HepG2 (cell line): Measurements from ENCODE around the gene CLDN9. TPM values are rescaled to one million over a fixed set of nuclear protein-coding genes. Genes with fewer than 3 reads are reported as not detected.

ENCODE experiments used
- ATAC-seq: fragments of 200-7000 bp; cut with Tn5 transposase; 3 replicates; pipeline ENCODE4 v1.9.1; 2020; ENCODE audit warnings: mild to moderate bottlenecking, moderate library complexity
- BruUV-seq: library from RNA; stranded (reverse); fragments of 400-500 nt; replicated peaks from 2 replicates; lab custom pipeline; 2021; lab: Mats Ljungman, UMichigan
- CTCF ChIA-PET: fragments of 300-600 bp; formaldehyde crosslinking; extraction: SDS; loops from one replicate; lab custom pipeline; 2021; ENCODE audit warnings: low total read pairs, inconsistent platforms, low intra/inter-chr PET ratio; lab: Yijun Ruan, JAX
- POLR2A ChIA-PET: fragments of 350-600 bp; sonication (Branson Sonifier 250); formaldehyde crosslinking; loops from one replicate; lab custom pipeline; 2020; ENCODE audit warnings: antibody characterized with exemption, inconsistent platforms; lab: Yijun Ruan, JAX
- DNase-seq: peaks from one replicate; pipeline ENCODE4 v3.0.0-alpha.2; 2015; ENCODE audit warnings: low spot score
- FAIRE-seq: peaks from 3 replicates; lab custom pipeline; 2011; peaks lifted over from hg19 to GRCh38; lab: Jason Lieb, UNC
- H2AFZ ChIP-seq: one replicate; pipeline ENCODE4 v1.6.1; 2011; ENCODE audit warnings: low read length, inconsistent platforms
- H3K27ac ChIP-seq: fragments of 300-600 bp; 3 replicates; pipeline ENCODE4 v1.8.0; 2011; ENCODE audit warnings: mixed run types, mild to moderate bottlenecking, mixed read lengths, low read length, inconsistent platforms; ENCODE audit not compliant: insufficient read depth; ENCODE audit errors: extremely low read length
- H3K27me3 ChIP-seq, 2 experiments: fragments of 200-600 bp in 1 of 2; 2 replicates in 1 of 2; 3 replicates in 1 of 2; pipeline versions ENCODE4 v1.6.0 to v1.8.0; 2011; ENCODE audit warnings: low read length in 2 of 2, mild to moderate bottlenecking in 2 of 2, moderate library complexity in 2 of 2, inconsistent platforms in 1 of 2; ENCODE audit not compliant: insufficient read depth in 2 of 2, control insufficient read depth in 1 of 2
- H3K36me3 ChIP-seq, 2 experiments: fragments of 200-600 bp in 1 of 2; replicated peaks in 1 of 2; 2 replicates in 1 of 2; 3 replicates in 1 of 2; pipeline versions ENCODE4 v1.5.1 to v1.8.0; 2011; ENCODE audit warnings: low read length in 2 of 2, inconsistent platforms in 1 of 2; ENCODE audit not compliant: insufficient read depth in 2 of 2, control insufficient read depth in 1 of 2
- H3K4me1 ChIP-seq: 2 replicates; pipeline ENCODE4 v1.5.1; 2012; ENCODE audit warnings: low read length, inconsistent platforms; ENCODE audit not compliant: insufficient read depth
- H3K4me2 ChIP-seq: 2 replicates; pipeline ENCODE4 v1.6.0; 2011; ENCODE audit warnings: low read depth, low read length, inconsistent platforms
- H3K4me3 ChIP-seq, 3 experiments: fragments of 200-600 bp in 1 of 3; sonication (generic), shearing (Covaris generic) in 1 of 3; replicated peaks in 1 of 3; 2 replicates each; pipeline ENCODE4 v1.5.1; 2011 to 2016; ENCODE audit warnings: low read length in 3 of 3, inconsistent platforms in 2 of 3, low read depth in 2 of 3, mild to moderate bottlenecking in 2 of 3, control low read depth in 1 of 3, mixed read lengths in 1 of 3; ENCODE audit not compliant: insufficient read depth in 1 of 3
- H3K79me2 ChIP-seq: one replicate; pipeline ENCODE4 v1.6.1; 2011; ENCODE audit warnings: low read length, inconsistent platforms; ENCODE audit not compliant: insufficient read depth
- H3K9ac ChIP-seq: 2 replicates; pipeline ENCODE4 v1.6.0; 2011; ENCODE audit warnings: mild to moderate bottlenecking, low read depth, low read length, inconsistent platforms; ENCODE audit not compliant: insufficient read depth
- H3K9me3 ChIP-seq: 2 replicates; pipeline ENCODE4 v1.5.1; 2012; ENCODE audit warnings: mild to moderate bottlenecking, low read length
- H4K20me1 ChIP-seq: 2 replicates; pipeline ENCODE4 v1.6.0; 2011; ENCODE audit warnings: inconsistent platforms, mild to moderate bottlenecking, low read length, moderate library complexity; ENCODE audit not compliant: insufficient read depth
- AHR ChIP-seq: IDR thresholded peaks from 2 replicates; pipeline ENCODE4 v1.6.1; 2018; ENCODE audit warnings: missing genetic modification reagents, missing compliant biosample characterization
- AKNA ChIP-seq: sonication (generic); formaldehyde crosslinking; IDR thresholded peaks from 2 replicates; pipeline ENCODE4 v1.4.0; 2020; ENCODE audit warnings: missing genetic modification reagents, borderline replicate concordance
- FOXJ3 ChIP-seq: sonication (generic); formaldehyde crosslinking; IDR thresholded peaks from 2 replicates; pipeline ENCODE4 v1.4.0; 2020; ENCODE audit warnings: missing genetic modification reagents, mild to moderate bottlenecking, borderline replicate concordance
- NFKB2 ChIP-seq: sonication (generic); formaldehyde crosslinking; IDR thresholded peaks from 2 replicates; pipeline ENCODE4 v1.4.0; 2020; ENCODE audit warnings: missing genetic modification reagents, borderline replicate concordance
- ZBTB40 ChIP-seq, 2 experiments: fragments of 450-650 bp in 1 of 2; sonication (generic) in 1 of 2; formaldehyde crosslinking in 1 of 2; IDR thresholded peaks; 2 replicates each; pipeline versions ENCODE4 v1.6.1 to v1.8.0; 2016 to 2022; ENCODE audit warnings: antibody characterized with exemption in 1 of 2, mild to moderate bottlenecking in 1 of 2, missing genetic modification reagents in 1 of 2
- ZNF350 ChIP-seq: sonication (generic); formaldehyde crosslinking; IDR thresholded peaks from 2 replicates; pipeline ENCODE4 v1.4.0; 2020; ENCODE audit warnings: mild to moderate bottlenecking, low read depth, missing genetic modification reagents, borderline replicate concordance
- ZNF446 ChIP-seq: sonication (generic); formaldehyde crosslinking; IDR thresholded peaks from 2 replicates; pipeline ENCODE4 v1.5.0; 2020; ENCODE audit warnings: mild to moderate bottlenecking, missing genetic modification reagents
- ZNF788 ChIP-seq: sonication (generic); formaldehyde crosslinking; IDR thresholded peaks from 2 replicates; pipeline ENCODE4 v1.5.0; 2020; ENCODE audit warnings: mild to moderate bottlenecking, missing genetic modification reagents, borderline replicate concordance
- WGBS: methylation state at CpG from one replicate; pipeline ENCODE4 v1.1.6; 2017; ENCODE audit warnings: low lambda C conversion rate; 5-methylcytosine and 5-hydroxymethylcytosine counted together
- in situ Hi-C: cut with HindIII; loops from 2 replicates; pipeline ENCODE4 v1.10.0; 2017; ENCODE audit warnings: low pct_unique_long_range_greater_than_20kb; ENCODE audit not compliant: extremely low pct_ligation_motif_present
- intact Hi-C: fragments of 100-400 bp; cut with micrococcal nuclease; formaldehyde crosslinking; loops from one replicate; pipeline ENCODE4 v1.10.0; 2022; ENCODE audit not compliant: unreplicated experiment
- polyA plus RNA-seq, 8 experiments: library from polyadenylated mRNA; depleted of rRNA in 3 of 8; stranded (reverse) in 7 of 8; unstranded in 1 of 8; fragments of >200 nt; fragmentation: Illumina TruSeq in 4 of 8; extraction: Trizol in 4 of 8; gene quantifications; 2 replicates each; pipeline versions ENCODE4 v1.2.1 to v1.2.3, GENCODE V29; 2011 to 2016; ENCODE audit warnings: low read depth in 4 of 8, missing spikeins in 1 of 8, mixed read lengths in 1 of 8; ENCODE audit not compliant: insufficient read depth in 1 of 8
- total RNA-seq, 5 experiments: library from RNA; depleted of rRNA; stranded (reverse); fragments of >200 nt; fragmentation: Illumina TruSeq; extraction: Trizol; gene quantifications; 2 replicates each; pipeline ENCODE4 v1.2.3, GENCODE V29; 2016; ENCODE audit warnings: low read depth in 1 of 5

The CLDN9 gene
- total and polyA plus RNA-seq, 2 of the 13 experiments (the other 11 are each of a cell fraction or from before 2014, with no cell fraction given), result 0.15 to 0.26 TPM

- WGBS, result 13% methylated on average over 9 of the region's 12 CpGs
- H3K4me1 ChIP-seq, result peaks cover 97% of the 10 kb centered on the region
- TF ChIP-seq ZBTB40 (IDR thresholded peaks at IDR 0.05) (no peak), ZBTB40 (CRISPR knock-in tag; IDR thresholded peaks at IDR 0.05) (0 out of 2 replicates have a peak, but pooled peaks have one; percentile 18), ZNF446 (CRISPR knock-in tag) (no peak), ZNF788 (CRISPR knock-in tag) (no peak; the same call in 1 of the 2 replicates), NFKB2 (CRISPR knock-in tag) (no peak), AKNA (no peak), FOXJ3 (no peak), ZNF350 (no peak), AHR (CRISPR knock-in tag) (no peak)
These were observed 1.4 kb downstream of the CLDN9 start for GRCh38 chr16:3013998-3014690.

More at GRCh38 chr16:3013998-3014690, 1.4 kb downstream of the CLDN9 start:
- peak overlapping the region; percentile 55 for H3K4me2 ChIP-seq
- POLR2A ChIA-PET, result interaction anchor here (14.2 to 18.8 kb wide), 2 partner anchors 5 to 9 kb away, joined by 750 read pairs; partner anchors contain the start of genes CLDN6, CLDN9, HCFC1R1 and THOC6
- H2AFZ ChIP-seq, result no peak overlapping the region
- peaks cover 7 to 22% of the 10 kb centered on the region in 2 experiments; a peak in 4 of 5 replicates for H3K27me3 ChIP-seq
- CTCF ChIA-PET, result no interaction called here
- no TSS peak for BruUV-seq
- H4K20me1 ChIP-seq, result no peaks in the 10 kb centered on the region
- peak overlapping the region in 1 of 3 experiments; percentile 40; a peak in 1 of 6 replicates for H3K4me3 ChIP-seq
- FAIRE-seq (no peak), ATAC-seq (peak; percentile 28), DNase-seq (no peak)
- H3K36me3 ChIP-seq, result no peaks in the 10 kb centered on the region
- H3K9me3 ChIP-seq, result no peaks in the 10 kb centered on the region
- no peak overlapping the region for H3K27ac ChIP-seq
- in situ Hi-C loops (no loop called here), intact Hi-C loops (no loop called here)
- no peaks in the 10 kb centered on the region for H3K79me2 ChIP-seq
- H3K9ac ChIP-seq, result no peak overlapping the region
